GM23338 (cell line): ENCODE data around the gene ADORA2A. TPM values are rescaled to one million over a fixed set of nuclear protein-coding genes. Genes with fewer than 3 reads are reported as not detected.

ENCODE experiments used
- ATAC-seq: fragments of 200-7000 bp; cut with Tn5 transposase; 3 replicates; pipeline ENCODE4 v1.9.1; 2020
- DNase-seq: peaks from one replicate; pipeline ENCODE4 v3.0.0-alpha.2; 2015; ENCODE audit warnings: low spot score
- H2AFZ ChIP-seq: fragments of 200-600 bp; sonication (generic); 2 replicates; pipeline ENCODE4 v1.8.0; 2016; ENCODE audit warnings: antibody characterized with exemption, mild to moderate bottlenecking, moderate library complexity
- H3F3A ChIP-seq: fragments of 200-600 bp; sonication (generic); replicated peaks from 2 replicates; pipeline ENCODE4 v1.8.0; 2017; ENCODE audit warnings: antibody characterized with exemption, mixed run types, low read depth
- H3K27ac ChIP-seq: fragments of 200-600 bp; sonication (generic); 2 replicates; pipeline ENCODE4 v1.6.1; 2016; ENCODE audit warnings: low read depth
- H3K27me3 ChIP-seq: fragments of 200-600 bp; sonication (generic); 2 replicates; pipeline ENCODE4 v1.8.0; 2016; ENCODE audit warnings: mild to moderate bottlenecking, mixed run types, moderate library complexity; ENCODE audit not compliant: insufficient read depth
- H3K36me3 ChIP-seq: fragments of 200-600 bp; sonication (generic); 2 replicates; pipeline ENCODE4 v1.8.0; 2016; ENCODE audit warnings: mild to moderate bottlenecking; ENCODE audit not compliant: insufficient read depth
- H3K4me1 ChIP-seq: fragments of 200-600 bp; sonication (generic); 2 replicates; pipeline ENCODE4 v1.8.0; 2016; ENCODE audit warnings: mild to moderate bottlenecking, moderate library complexity; ENCODE audit not compliant: insufficient read depth
- H3K4me2 ChIP-seq: fragments of 200-600 bp; sonication (generic); 2 replicates; pipeline ENCODE4 v1.7.1; 2017; ENCODE audit warnings: mixed run types
- H3K4me3 ChIP-seq: fragments of 200-600 bp; sonication (generic); 2 replicates; pipeline ENCODE4 v1.6.1; 2016; ENCODE audit warnings: mixed run types
- H3K79me2 ChIP-seq: fragments of 200-600 bp; sonication (generic); replicated peaks from 2 replicates; pipeline ENCODE4 v1.8.0; 2017; ENCODE audit warnings: mild to moderate bottlenecking; ENCODE audit not compliant: insufficient read depth
- H3K9me2 ChIP-seq: fragments of 200-600 bp; sonication (generic); 2 replicates; pipeline ENCODE4 v1.8.0; 2017; ENCODE audit not compliant: insufficient read depth
- H4K20me1 ChIP-seq: fragments of 200-600 bp; sonication (generic); replicated peaks from 2 replicates; pipeline ENCODE4 v1.8.0; 2017; ENCODE audit warnings: mild to moderate bottlenecking; ENCODE audit not compliant: insufficient read depth
- H3K27ac Mint-ChIP-seq: 2 replicates; pipeline ENCODE4 v1.8.0; 2020; ENCODE audit warnings: inconsistent platforms, mild to moderate bottlenecking, moderate library complexity, mixed read lengths
- H3K27me3 Mint-ChIP-seq: 3 replicates; pipeline ENCODE4 v1.8.0; 2022; ENCODE audit warnings: low read depth, mild to moderate bottlenecking, moderate library complexity, mixed read lengths, inconsistent platforms; ENCODE audit not compliant: insufficient read depth, poor library complexity
- H3K36me3 Mint-ChIP-seq: 3 replicates; pipeline ENCODE4 v1.8.0; 2021; ENCODE audit warnings: low read depth, mild to moderate bottlenecking, inconsistent platforms, moderate library complexity, mixed read lengths
- H3K4me1 Mint-ChIP-seq: 3 replicates; pipeline ENCODE4 v1.8.0; 2020; ENCODE audit warnings: mild to moderate bottlenecking, inconsistent platforms, mixed read lengths
- H3K4me3 Mint-ChIP-seq: 3 replicates; pipeline ENCODE4 v1.8.0; 2021; ENCODE audit warnings: moderate library complexity, mild to moderate bottlenecking, inconsistent platforms, mixed read lengths
- H3K9me3 Mint-ChIP-seq: 3 replicates; pipeline ENCODE4 v1.8.0; 2020; ENCODE audit warnings: moderate library complexity, mild to moderate bottlenecking, inconsistent platforms, mixed read lengths
- CREB1 ChIP-seq: fragments of 250-450 bp; sonication (Bioruptor Pico); IDR thresholded peaks from 2 replicates; pipeline ENCODE4 v1.5.0; 2020; ENCODE audit warnings: low read depth, mild to moderate bottlenecking, moderate library complexity
- EZH2 ChIP-seq: fragments of 200-600 bp; sonication (generic); IDR thresholded peaks from one replicate; pipeline ENCODE4 v1.8.0; 2017; ENCODE audit warnings: antibody characterized with exemption, mild to moderate bottlenecking, low read depth; ENCODE audit not compliant: unreplicated experiment
- EZH2phosphoT487 ChIP-seq: fragments of 200-600 bp; sonication (generic); IDR thresholded peaks from one replicate; pipeline ENCODE4 v1.8.1; 2018; ENCODE audit warnings: antibody characterized with exemption; ENCODE audit not compliant: unreplicated experiment
- JUNB ChIP-seq: IDR thresholded peaks from one replicate; pipeline ENCODE4 v1.6.1; 2016; ENCODE audit warnings: antibody characterized with exemption; ENCODE audit not compliant: unreplicated experiment
- NANOG ChIP-seq: IDR thresholded peaks from 2 replicates; pipeline ENCODE4 v1.6.1; 2016; ENCODE audit warnings: antibody characterized with exemption, borderline replicate concordance
- ZNF114 ChIP-seq: fragments of 250-450 bp; sonication (Bioruptor Pico); IDR thresholded peaks from 2 replicates; pipeline ENCODE4 v1.5.0; 2020; ENCODE audit warnings: mild to moderate bottlenecking, moderate library complexity
- polyA plus RNA-seq: library from polyadenylated mRNA; unstranded; fragments of >200 nt; fragmentation: Nextera tagmentation; extraction: Ambion mirVana; gene quantifications from 2 replicates; pipeline ENCODE4 v1.2.1, GENCODE V29; 2016
- total RNA-seq: library from RNA; depleted of rRNA; stranded (reverse); fragments of >200 nt; shearing (Covaris generic); gene quantifications from 2 replicates; pipeline ENCODE4 v1.2.3, GENCODE V29; 2014
- TF ChIP-seq, protein P1 (sequence below): IDR thresholded peaks from one replicate; pipeline ENCODE4 v1.6.1; 2018; ENCODE audit warnings: antibody characterized with exemption; ENCODE audit not compliant: unreplicated experiment
- TF ChIP-seq, protein P2 (sequence below): fragments of 250-450 bp; sonication (Bioruptor Pico); IDR thresholded peaks from 2 replicates; pipeline ENCODE4 v1.5.0; 2020; ENCODE audit warnings: mild to moderate bottlenecking, moderate library complexity
- TF ChIP-seq, protein P3 (sequence below), 2 experiments: fragments of 200-600 bp in 1 of 2; sonication (generic) in 1 of 2; conservative IDR thresholded peaks; 2 replicates each; pipeline versions ENCODE4 v1.5.1 to v1.6.1; 2016 to 2017; ENCODE audit warnings: antibody characterized with exemption in 2 of 2, low read depth in 2 of 2, mild to moderate bottlenecking in 2 of 2, moderate library complexity in 1 of 2
- TF ChIP-seq, protein P4 (sequence below): IDR thresholded peaks from 2 replicates; pipeline ENCODE4 v1.6.1; 2016; ENCODE audit warnings: antibody characterized with exemption

Gene ADORA2A
- total and polyA plus RNA-seq, 2 experiments from 2014 or later, result 4.1 to 13.5 TPM

- DNase-seq (no peak), ATAC-seq (no peak)
- TF ChIP-seq NANOG (no peak), EZH2 (no peak), ZNF114 (no peak), JUNB (no peak), EZH2phosphoT487 (no peak), CREB1 (no peak)
- TF ChIP-seq, protein P1, sequence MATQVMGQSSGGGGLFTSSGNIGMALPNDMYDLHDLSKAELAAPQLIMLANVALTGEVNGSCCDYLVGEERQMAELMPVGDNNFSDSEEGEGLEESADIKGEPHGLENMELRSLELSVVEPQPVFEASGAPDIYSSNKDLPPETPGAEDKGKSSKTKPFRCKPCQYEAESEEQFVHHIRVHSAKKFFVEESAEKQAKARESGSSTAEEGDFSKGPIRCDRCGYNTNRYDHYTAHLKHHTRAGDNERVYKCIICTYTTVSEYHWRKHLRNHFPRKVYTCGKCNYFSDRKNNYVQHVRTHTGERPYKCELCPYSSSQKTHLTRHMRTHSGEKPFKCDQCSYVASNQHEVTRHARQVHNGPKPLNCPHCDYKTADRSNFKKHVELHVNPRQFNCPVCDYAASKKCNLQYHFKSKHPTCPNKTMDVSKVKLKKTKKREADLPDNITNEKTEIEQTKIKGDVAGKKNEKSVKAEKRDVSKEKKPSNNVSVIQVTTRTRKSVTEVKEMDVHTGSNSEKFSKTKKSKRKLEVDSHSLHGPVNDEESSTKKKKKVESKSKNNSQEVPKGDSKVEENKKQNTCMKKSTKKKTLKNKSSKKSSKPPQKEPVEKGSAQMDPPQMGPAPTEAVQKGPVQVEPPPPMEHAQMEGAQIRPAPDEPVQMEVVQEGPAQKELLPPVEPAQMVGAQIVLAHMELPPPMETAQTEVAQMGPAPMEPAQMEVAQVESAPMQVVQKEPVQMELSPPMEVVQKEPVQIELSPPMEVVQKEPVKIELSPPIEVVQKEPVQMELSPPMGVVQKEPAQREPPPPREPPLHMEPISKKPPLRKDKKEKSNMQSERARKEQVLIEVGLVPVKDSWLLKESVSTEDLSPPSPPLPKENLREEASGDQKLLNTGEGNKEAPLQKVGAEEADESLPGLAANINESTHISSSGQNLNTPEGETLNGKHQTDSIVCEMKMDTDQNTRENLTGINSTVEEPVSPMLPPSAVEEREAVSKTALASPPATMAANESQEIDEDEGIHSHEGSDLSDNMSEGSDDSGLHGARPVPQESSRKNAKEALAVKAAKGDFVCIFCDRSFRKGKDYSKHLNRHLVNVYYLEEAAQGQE, result no peak
- TF ChIP-seq, protein P2, sequence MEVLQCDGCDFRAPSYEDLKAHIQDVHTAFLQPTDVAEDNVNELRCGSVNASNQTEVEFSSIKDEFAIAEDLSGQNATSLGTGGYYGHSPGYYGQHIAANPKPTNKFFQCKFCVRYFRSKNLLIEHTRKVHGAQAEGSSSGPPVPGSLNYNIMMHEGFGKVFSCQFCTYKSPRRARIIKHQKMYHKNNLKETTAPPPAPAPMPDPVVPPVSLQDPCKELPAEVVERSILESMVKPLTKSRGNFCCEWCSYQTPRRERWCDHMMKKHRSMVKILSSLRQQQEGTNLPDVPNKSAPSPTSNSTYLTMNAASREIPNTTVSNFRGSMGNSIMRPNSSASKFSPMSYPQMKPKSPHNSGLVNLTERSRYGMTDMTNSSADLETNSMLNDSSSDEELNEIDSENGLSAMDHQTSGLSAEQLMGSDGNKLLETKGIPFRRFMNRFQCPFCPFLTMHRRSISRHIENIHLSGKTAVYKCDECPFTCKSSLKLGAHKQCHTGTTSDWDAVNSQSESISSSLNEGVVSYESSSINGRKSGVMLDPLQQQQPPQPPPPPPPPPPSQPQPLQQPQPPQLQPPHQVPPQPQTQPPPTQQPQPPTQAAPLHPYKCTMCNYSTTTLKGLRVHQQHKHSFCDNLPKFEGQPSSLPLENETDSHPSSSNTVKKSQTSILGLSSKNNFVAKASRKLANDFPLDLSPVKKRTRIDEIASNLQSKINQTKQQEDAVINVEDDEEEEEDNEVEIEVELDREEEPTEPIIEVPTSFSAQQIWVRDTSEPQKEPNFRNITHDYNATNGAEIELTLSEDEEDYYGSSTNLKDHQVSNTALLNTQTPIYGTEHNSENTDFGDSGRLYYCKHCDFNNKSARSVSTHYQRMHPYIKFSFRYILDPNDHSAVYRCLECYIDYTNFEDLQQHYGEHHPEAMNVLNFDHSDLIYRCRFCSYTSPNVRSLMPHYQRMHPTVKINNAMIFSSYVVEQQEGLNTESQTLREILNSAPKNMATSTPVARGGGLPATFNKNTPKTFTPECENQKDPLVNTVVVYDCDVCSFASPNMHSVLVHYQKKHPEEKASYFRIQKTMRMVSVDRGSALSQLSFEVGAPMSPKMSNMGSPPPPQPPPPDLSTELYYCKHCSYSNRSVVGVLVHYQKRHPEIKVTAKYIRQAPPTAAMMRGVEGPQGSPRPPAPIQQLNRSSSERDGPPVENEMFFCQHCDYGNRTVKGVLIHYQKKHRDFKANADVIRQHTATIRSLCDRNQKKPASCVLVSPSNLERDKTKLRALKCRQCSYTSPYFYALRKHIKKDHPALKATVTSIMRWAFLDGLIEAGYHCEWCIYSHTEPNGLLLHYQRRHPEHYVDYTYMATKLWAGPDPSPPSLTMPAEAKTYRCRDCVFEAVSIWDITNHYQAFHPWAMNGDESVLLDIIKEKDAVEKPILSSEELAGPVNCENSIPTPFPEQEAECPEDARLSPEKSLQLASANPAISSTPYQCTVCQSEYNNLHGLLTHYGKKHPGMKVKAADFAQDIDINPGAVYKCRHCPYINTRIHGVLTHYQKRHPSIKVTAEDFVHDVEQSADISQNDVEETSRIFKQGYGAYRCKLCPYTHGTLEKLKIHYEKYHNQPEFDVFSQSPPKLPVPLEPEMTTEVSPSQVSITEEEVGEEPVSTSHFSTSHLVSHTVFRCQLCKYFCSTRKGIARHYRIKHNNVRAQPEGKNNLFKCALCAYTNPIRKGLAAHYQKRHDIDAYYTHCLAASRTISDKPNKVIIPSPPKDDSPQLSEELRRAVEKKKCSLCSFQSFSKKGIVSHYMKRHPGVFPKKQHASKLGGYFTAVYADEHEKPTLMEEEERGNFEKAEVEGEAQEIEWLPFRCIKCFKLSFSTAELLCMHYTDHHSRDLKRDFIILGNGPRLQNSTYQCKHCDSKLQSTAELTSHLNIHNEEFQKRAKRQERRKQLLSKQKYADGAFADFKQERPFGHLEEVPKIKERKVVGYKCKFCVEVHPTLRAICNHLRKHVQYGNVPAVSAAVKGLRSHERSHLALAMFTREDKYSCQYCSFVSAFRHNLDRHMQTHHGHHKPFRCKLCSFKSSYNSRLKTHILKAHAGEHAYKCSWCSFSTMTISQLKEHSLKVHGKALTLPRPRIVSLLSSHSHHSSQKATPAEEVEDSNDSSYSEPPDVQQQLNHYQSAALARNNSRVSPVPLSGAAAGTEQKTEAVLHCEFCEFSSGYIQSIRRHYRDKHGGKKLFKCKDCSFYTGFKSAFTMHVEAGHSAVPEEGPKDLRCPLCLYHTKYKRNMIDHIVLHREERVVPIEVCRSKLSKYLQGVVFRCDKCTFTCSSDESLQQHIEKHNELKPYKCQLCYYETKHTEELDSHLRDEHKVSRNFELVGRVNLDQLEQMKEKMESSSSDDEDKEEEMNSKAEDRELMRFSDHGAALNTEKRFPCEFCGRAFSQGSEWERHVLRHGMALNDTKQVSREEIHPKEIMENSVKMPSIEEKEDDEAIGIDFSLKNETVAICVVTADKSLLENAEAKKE, result no peak
- TF ChIP-seq, protein P3, sequence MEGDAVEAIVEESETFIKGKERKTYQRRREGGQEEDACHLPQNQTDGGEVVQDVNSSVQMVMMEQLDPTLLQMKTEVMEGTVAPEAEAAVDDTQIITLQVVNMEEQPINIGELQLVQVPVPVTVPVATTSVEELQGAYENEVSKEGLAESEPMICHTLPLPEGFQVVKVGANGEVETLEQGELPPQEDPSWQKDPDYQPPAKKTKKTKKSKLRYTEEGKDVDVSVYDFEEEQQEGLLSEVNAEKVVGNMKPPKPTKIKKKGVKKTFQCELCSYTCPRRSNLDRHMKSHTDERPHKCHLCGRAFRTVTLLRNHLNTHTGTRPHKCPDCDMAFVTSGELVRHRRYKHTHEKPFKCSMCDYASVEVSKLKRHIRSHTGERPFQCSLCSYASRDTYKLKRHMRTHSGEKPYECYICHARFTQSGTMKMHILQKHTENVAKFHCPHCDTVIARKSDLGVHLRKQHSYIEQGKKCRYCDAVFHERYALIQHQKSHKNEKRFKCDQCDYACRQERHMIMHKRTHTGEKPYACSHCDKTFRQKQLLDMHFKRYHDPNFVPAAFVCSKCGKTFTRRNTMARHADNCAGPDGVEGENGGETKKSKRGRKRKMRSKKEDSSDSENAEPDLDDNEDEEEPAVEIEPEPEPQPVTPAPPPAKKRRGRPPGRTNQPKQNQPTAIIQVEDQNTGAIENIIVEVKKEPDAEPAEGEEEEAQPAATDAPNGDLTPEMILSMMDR (conservative IDR thresholded peaks at IDR 0.05; ENCODE audit: low read depth in 2 of 2), result no peak
- TF ChIP-seq, protein P4, sequence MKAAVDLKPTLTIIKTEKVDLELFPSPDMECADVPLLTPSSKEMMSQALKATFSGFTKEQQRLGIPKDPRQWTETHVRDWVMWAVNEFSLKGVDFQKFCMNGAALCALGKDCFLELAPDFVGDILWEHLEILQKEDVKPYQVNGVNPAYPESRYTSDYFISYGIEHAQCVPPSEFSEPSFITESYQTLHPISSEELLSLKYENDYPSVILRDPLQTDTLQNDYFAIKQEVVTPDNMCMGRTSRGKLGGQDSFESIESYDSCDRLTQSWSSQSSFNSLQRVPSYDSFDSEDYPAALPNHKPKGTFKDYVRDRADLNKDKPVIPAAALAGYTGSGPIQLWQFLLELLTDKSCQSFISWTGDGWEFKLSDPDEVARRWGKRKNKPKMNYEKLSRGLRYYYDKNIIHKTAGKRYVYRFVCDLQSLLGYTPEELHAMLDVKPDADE, result no peak
- Mint-ChIP-seq H3K4me3 (no peak overlapping the region), H3K27ac (no peak overlapping the region), H3K36me3 (peaks cover 15% of the 10 kb centered on the region; the same call in 2 of the 3 replicates), H3K27me3 (no peaks in the 10 kb centered on the region), H3K9me3 (no peaks in the 10 kb centered on the region), H3K4me1 (no peaks in the 10 kb centered on the region)
- Histone ChIP-seq H3K4me2 (no peak overlapping the region), H3K36me3 (no peaks in the 10 kb centered on the region), H3K4me3 (no peak overlapping the region), H3K27me3 (no peaks in the 10 kb centered on the region), H3K79me2 (no peaks in the 10 kb centered on the region), H3K4me1 (no peaks in the 10 kb centered on the region; the same call in 1 of the 2 replicates), H3F3A (no peaks in the 10 kb centered on the region), H3K9me2 (no peaks in the 10 kb centered on the region), H3K27ac (no peak overlapping the region), H2AFZ (no peak overlapping the region), H4K20me1 (peaks cover 3% of the 10 kb centered on the region)
Observed at GRCh38 chr22:24391836-24392217, 35.6 kb upstream of the ADORA2A start.
